ENCODE data around the gene LACRT.

LACRT gene

DNA sequence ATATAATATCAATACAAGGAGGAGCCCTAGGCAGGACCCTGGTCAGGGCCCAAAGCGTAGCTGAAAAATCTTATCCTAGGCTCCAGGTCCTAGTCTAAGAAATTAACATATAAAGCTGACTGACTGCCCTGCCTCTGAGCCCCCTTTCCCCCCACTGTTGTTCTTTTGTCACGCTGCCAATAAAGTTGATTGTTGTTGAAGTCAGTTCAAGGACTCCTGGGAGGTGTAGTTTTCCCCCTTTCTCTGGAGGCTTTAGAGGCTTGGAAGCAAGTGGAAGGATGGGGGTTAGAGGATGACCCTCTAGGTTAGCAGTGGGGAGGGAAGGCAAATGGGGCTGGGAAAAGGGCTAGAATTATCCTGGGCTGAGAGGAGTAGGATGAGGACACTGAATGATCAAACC, 49.5 kb downstream of the LACRT start:
- H3K9me2 ChIP-seq (replicated peaks; ENCODE audit: low read depth, low read length): no peaks in the 10 kb centered on the region
- no peaks in the 10 kb centered on the region for H4K20me1 ChIP-seq (ENCODE audit: insufficient read depth, low read length, poor library complexity, severe bottlenecking)
- no peak overlapping the region for H2AFZ ChIP-seq (ENCODE audit: low read length)
- H3K4me2 ChIP-seq (ENCODE audit: low read depth, low read length, poor library complexity, severe bottlenecking): no peak overlapping the region
- H3K36me3 ChIP-seq (ENCODE audit: insufficient read depth, low read length): no peaks in the 10 kb centered on the region
- no peaks in the 10 kb centered on the region for H3K4me1 ChIP-seq (ENCODE audit: insufficient read depth, low read length, poor library complexity, severe bottlenecking)
- H3K4me3 ChIP-seq (ENCODE audit: low read length, poor library complexity, severe bottlenecking): no peak overlapping the region
- no peaks in the 10 kb centered on the region for H3F3A ChIP-seq (ENCODE audit: low read depth)
- no peaks in the 10 kb centered on the region for H3K79me2 ChIP-seq (ENCODE audit: insufficient read depth, low read length)
- H3K9ac ChIP-seq (ENCODE audit: low read depth, low read length, poor library complexity, severe bottlenecking): no peak overlapping the region
- no peaks in the 10 kb centered on the region for H3K27me3 ChIP-seq (ENCODE audit: insufficient read depth, low read length, poor library complexity, severe bottlenecking)
- TF ChIP-seq, protein P1, sequence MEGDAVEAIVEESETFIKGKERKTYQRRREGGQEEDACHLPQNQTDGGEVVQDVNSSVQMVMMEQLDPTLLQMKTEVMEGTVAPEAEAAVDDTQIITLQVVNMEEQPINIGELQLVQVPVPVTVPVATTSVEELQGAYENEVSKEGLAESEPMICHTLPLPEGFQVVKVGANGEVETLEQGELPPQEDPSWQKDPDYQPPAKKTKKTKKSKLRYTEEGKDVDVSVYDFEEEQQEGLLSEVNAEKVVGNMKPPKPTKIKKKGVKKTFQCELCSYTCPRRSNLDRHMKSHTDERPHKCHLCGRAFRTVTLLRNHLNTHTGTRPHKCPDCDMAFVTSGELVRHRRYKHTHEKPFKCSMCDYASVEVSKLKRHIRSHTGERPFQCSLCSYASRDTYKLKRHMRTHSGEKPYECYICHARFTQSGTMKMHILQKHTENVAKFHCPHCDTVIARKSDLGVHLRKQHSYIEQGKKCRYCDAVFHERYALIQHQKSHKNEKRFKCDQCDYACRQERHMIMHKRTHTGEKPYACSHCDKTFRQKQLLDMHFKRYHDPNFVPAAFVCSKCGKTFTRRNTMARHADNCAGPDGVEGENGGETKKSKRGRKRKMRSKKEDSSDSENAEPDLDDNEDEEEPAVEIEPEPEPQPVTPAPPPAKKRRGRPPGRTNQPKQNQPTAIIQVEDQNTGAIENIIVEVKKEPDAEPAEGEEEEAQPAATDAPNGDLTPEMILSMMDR (conservative IDR thresholded peaks at IDR 0.05; ENCODE audit: low read length): no peak
- TF ChIP-seq EZH2phosphoT487 (IDR thresholded peaks at IDR 0.05; ENCODE audit: borderline replicate concordance): no peak
- no peaks in the 10 kb centered on the region for H3K9me3 ChIP-seq (ENCODE audit: insufficient read depth, low read depth, low read length)

DNA sequence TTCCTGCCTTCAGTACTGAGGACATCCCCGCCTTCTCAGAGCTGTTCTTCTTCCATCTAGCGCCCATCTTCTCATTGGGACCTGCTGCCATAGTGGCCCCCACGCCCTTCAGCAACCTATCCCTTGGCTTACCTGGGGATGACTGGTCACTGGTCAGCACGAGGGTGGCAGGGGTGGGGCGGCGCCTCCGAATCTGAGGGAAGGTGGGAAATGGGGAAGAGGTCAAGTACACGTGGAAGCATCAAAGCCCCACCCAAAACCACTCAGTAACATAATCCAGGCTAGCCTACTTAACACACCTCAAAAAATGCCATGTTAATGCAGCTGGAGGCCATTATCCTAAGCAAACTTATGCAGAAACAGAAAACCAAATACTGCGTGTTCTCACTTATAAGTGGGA, 50.6 kb downstream of the LACRT start:
- TF ChIP-seq EZH2phosphoT487 (IDR thresholded peaks at IDR 0.05; ENCODE audit: borderline replicate concordance): no peak
- TF ChIP-seq, protein P1 (conservative IDR thresholded peaks at IDR 0.05; ENCODE audit: low read length): no peak
- Histone ChIP-seq H3K4me2 (ENCODE audit: low read depth, low read length, poor library complexity, severe bottlenecking) (no peak overlapping the region), H3K9ac (ENCODE audit: low read depth, low read length, poor library complexity, severe bottlenecking) (no peak overlapping the region), H3F3A (ENCODE audit: low read depth) (no peaks in the 10 kb centered on the region), H3K9me2 (replicated peaks; ENCODE audit: low read depth, low read length) (no peaks in the 10 kb centered on the region), H3K9me3 (ENCODE audit: insufficient read depth, low read depth, low read length) (no peaks in the 10 kb centered on the region), H4K20me1 (ENCODE audit: insufficient read depth, low read length, poor library complexity, severe bottlenecking) (no peaks in the 10 kb centered on the region), H3K79me2 (ENCODE audit: insufficient read depth, low read length) (no peaks in the 10 kb centered on the region), H3K4me3 (ENCODE audit: low read length, poor library complexity, severe bottlenecking) (no peak overlapping the region), H2AFZ (ENCODE audit: low read length) (no peak overlapping the region), H3K36me3 (ENCODE audit: insufficient read depth, low read length) (no peaks in the 10 kb centered on the region), H3K27me3 (ENCODE audit: insufficient read depth, low read length, poor library complexity, severe bottlenecking) (no peaks in the 10 kb centered on the region), H3K4me1 (ENCODE audit: insufficient read depth, low read length, poor library complexity, severe bottlenecking) (no peaks in the 10 kb centered on the region)

DNA sequence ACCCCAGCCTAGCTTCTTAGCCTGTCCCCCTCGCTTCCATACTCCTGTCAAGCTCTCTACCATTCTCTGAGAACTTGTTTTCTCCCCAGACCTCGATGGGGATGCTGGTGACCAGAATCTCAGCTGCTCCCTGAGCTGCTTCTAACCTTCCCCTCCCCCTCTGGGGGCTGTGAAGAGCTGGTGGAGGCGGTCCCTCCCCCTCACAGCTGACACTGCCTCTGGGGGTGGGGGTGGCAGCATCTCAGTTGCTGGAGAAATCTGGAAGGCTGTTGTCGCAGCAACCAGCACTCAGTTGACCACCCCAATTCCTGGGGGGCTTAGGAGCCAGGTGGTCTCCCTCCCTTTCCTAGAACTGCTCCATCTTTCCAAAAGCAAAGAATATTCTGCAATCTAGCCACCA, 51.0 kb downstream of the LACRT start:
- no peaks in the 10 kb centered on the region for H3K9me2 ChIP-seq (replicated peaks; ENCODE audit: low read depth, low read length)
- no peak overlapping the region for H3K4me2 ChIP-seq (ENCODE audit: low read depth, low read length, poor library complexity, severe bottlenecking)
- no peaks in the 10 kb centered on the region for H3K9me3 ChIP-seq (ENCODE audit: insufficient read depth, low read depth, low read length)
- H2AFZ ChIP-seq (ENCODE audit: low read length): no peak overlapping the region
- no peak for TF ChIP-seq EZH2phosphoT487 (IDR thresholded peaks at IDR 0.05; ENCODE audit: borderline replicate concordance)
- TF ChIP-seq, protein P1 (conservative IDR thresholded peaks at IDR 0.05; ENCODE audit: low read length): no peak
- H3K4me1 ChIP-seq (ENCODE audit: insufficient read depth, low read length, poor library complexity, severe bottlenecking): no peaks in the 10 kb centered on the region
- H3K9ac ChIP-seq (ENCODE audit: low read depth, low read length, poor library complexity, severe bottlenecking): no peak overlapping the region
- H3F3A ChIP-seq (ENCODE audit: low read depth): no peaks in the 10 kb centered on the region
- H3K27me3 ChIP-seq (ENCODE audit: insufficient read depth, low read length, poor library complexity, severe bottlenecking): no peaks in the 10 kb centered on the region
- H3K36me3 ChIP-seq (ENCODE audit: insufficient read depth, low read length): peaks cover under 1% of the 10 kb centered on the region; the same call in 1 of the 2 replicates
- no peak overlapping the region for H3K4me3 ChIP-seq (ENCODE audit: low read length, poor library complexity, severe bottlenecking)
- no peaks in the 10 kb centered on the region for H4K20me1 ChIP-seq (ENCODE audit: insufficient read depth, low read length, poor library complexity, severe bottlenecking)
- no peaks in the 10 kb centered on the region for H3K79me2 ChIP-seq (ENCODE audit: insufficient read depth, low read length)
